B cell (primary cell): ENCODE data around the gene AFF1.

Source experiments
- CTCF ChIP-seq: fragments of 200-600 bp; IDR thresholded peaks from one replicate; pipeline ENCODE4 v1.8.0; 2022; ENCODE audit warnings: antibody characterized with exemption, mild to moderate bottlenecking
- EZH2 ChIP-seq: IDR thresholded peaks from 2 replicates; pipeline ENCODE4 v1.6.1; 2012; ENCODE audit warnings: borderline replicate concordance, low read depth, mild to moderate bottlenecking, moderate library complexity, low read length; ENCODE audit not compliant: insufficient read depth, poor library complexity, severe bottlenecking

GRCh38 chr4:87088186-87088585 is 153.4 kb downstream of the AFF1 start:
- TF ChIP-seq CTCF (no peak), EZH2 (no peak)
